K562 (cell line): ENCODE data around the gene NELFE. TPM values are rescaled to one million over a fixed set of nuclear protein-coding genes. Genes with fewer than 3 reads are reported as not detected.
A peak's percentile ranks its signal among the peaks of the same experiment; 100 is the strongest.

Source experiments
- ASH1L ChIP-seq: fragments of 450-650 bp; IDR thresholded peaks from 2 replicates; pipeline ENCODE4 v1.6.1; 2018; ENCODE audit warnings: borderline replicate concordance, mild to moderate bottlenecking, low read depth; ENCODE audit not compliant: partially characterized antibody
- CTCFL ChIP-seq: IDR thresholded peaks from 2 replicates; pipeline ENCODE4 v1.6.1; 2011; ENCODE audit warnings: borderline replicate concordance, low read depth, mild to moderate bottlenecking, moderate library complexity, low read length; ENCODE audit not compliant: insufficient read depth, poor library complexity, severe bottlenecking
- GMEB1 ChIP-seq: fragments of 250-450 bp; sonication (Bioruptor Pico); IDR thresholded peaks from 2 replicates; pipeline ENCODE4 v1.4.0; 2020; ENCODE audit warnings: mild to moderate bottlenecking
- HMGXB4 ChIP-seq: sonication (generic); formaldehyde crosslinking; IDR thresholded peaks from 2 replicates; pipeline ENCODE4 v1.8.1; 2023; ENCODE audit warnings: mild to moderate bottlenecking, missing genetic modification reagents
- LCOR ChIP-seq: sonication (generic); formaldehyde crosslinking; IDR thresholded peaks from 2 replicates; pipeline ENCODE4 v1.8.0; 2022; ENCODE audit warnings: mild to moderate bottlenecking, missing genetic modification reagents
- MEF2A ChIP-seq: IDR thresholded peaks from 2 replicates; pipeline ENCODE4 v1.6.1; 2011; ENCODE audit warnings: low read depth, mild to moderate bottlenecking, low read length, moderate library complexity; ENCODE audit not compliant: control insufficient read depth
- PHF20 ChIP-seq: fragments of 450-650 bp; IDR thresholded peaks from 2 replicates; pipeline ENCODE4 v1.6.1; 2018; ENCODE audit not compliant: partially characterized antibody
- SNIP1 ChIP-seq: fragments of 450-650 bp; IDR thresholded peaks from 2 replicates; pipeline ENCODE4 v1.7.1; 2017; ENCODE audit warnings: low read depth, mild to moderate bottlenecking
- SP1 ChIP-seq: sonication (generic); formaldehyde crosslinking; IDR thresholded peaks from 2 replicates; pipeline ENCODE4 v1.8.1; 2022; ENCODE audit warnings: mild to moderate bottlenecking, missing genetic modification reagents
- TAL1 ChIP-seq: fragments of 450-650 bp; IDR thresholded peaks from 2 replicates; pipeline ENCODE4 v1.6.1; 2016; ENCODE audit warnings: mild to moderate bottlenecking
- ZBTB34 ChIP-seq: fragments of 250-450 bp; sonication (Bioruptor Pico); IDR thresholded peaks from 2 replicates; pipeline ENCODE4 v1.8.0; 2021; ENCODE audit warnings: mild to moderate bottlenecking, moderate library complexity
- ZBTB9 ChIP-seq: fragments of 450-650 bp; formaldehyde crosslinking; IDR thresholded peaks from 2 replicates; pipeline ENCODE4 v1.4.0; 2020; ENCODE audit warnings: mild to moderate bottlenecking, moderate library complexity
- ZNF217 ChIP-seq: sonication (generic); formaldehyde crosslinking; IDR thresholded peaks from 2 replicates; pipeline ENCODE4 v1.8.0; 2022; ENCODE audit warnings: mild to moderate bottlenecking, missing genetic modification reagents
- ZNF436 ChIP-seq: fragments of 250-450, 450-650 bp; sonication (Bioruptor Pico); formaldehyde crosslinking; IDR thresholded peaks from 2 replicates; pipeline ENCODE4 v1.7.0; 2020; ENCODE audit warnings: mild to moderate bottlenecking
- ZNF507 ChIP-seq: conservative IDR thresholded peaks from 2 replicates; pipeline ENCODE4 v1.6.1; 2017; ENCODE audit warnings: missing genetic modification characterization, missing compliant biosample characterization
- ZNF655 ChIP-seq: fragments of 250-450 bp; sonication (Bioruptor Pico); IDR thresholded peaks from 2 replicates; pipeline ENCODE4 v1.5.0; 2021
- ZSCAN32 ChIP-seq: fragments of 450-650 bp; formaldehyde crosslinking; IDR thresholded peaks from 2 replicates; pipeline ENCODE4 v1.4.0; 2020; ENCODE audit warnings: mild to moderate bottlenecking, moderate library complexity
- polyA plus RNA-seq, 8 experiments: library from polyadenylated mRNA; depleted of rRNA in 4 of 8; stranded (reverse) in 5 of 8; unstranded in 3 of 8; fragments of >200 nt; fragmentation: Nextera tagmentation in 2 of 8; fragmentation: Illumina TruSeq in 1 of 8; extraction: Ambion mirVana in 2 of 8; extraction: Trizol in 1 of 8; gene quantifications; 2 replicates each; pipeline versions ENCODE4 v1.2.1 to v1.2.3, GENCODE V29; 2011 to 2014; ENCODE audit warnings: inconsistent platforms in 1 of 8, missing spikeins in 1 of 8
- total RNA-seq, 7 experiments: library from RNA; depleted of rRNA in 6 of 7; stranded (reverse); fragments of >200 nt in 6 of 7; fragmentation: Illumina TruSeq in 2 of 7; extraction: Trizol in 2 of 7; gene quantifications; 2 replicates each; pipeline versions ENCODE4 v1.2.1 to v1.2.3, GENCODE V29; 2011 to 2021; ENCODE audit warnings: low replicate concordance in 1 of 7

The NELFE gene
- total and polyA plus RNA-seq, 9 of the 15 experiments (the other 6 are each of a cell fraction or from before 2014, with no cell fraction given), result 15.2 to 157 (median 91.5) TPM

DNA sequence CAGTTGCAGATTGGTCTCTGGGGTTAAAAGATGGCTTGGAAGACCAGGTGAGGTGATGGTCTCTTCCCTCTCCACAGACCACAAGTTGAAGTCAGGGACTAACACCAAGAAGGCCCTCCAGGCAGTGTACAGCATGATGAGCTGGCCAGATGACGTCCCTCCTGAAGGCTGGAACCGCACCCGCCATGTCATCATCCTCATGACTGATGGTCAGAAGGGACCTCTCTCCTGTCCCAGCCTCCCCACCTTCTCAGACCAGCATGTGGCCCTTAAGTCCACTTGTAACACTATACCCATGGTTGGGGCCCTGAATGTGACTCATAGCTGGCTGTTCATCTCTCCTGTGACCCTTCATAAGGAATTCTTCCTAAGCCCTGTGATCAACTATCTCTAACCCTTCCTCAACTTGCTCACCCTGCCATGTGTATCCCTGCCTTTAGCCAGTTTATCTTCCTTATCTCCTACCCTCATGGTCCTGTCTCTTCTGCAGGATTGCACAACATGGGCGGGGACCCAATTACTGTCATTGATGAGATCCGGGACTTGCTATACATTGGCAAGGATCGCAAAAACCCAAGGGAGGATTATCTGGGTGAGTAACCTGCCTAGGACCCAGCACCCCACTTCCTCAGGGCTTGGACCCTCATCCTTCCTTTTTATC, 9.9 kb downstream of the NELFE start (continued):
- TF ChIP-seq ZBTB34 (CRISPR knock-in tag) (no peak), ZNF655 (CRISPR knock-in tag) (no peak), SP1 (peak; percentile 85), HMGXB4 (CRISPR knock-in tag) (no peak), LCOR (peak; percentile 83), ASH1L (no peak), GMEB1 (CRISPR knock-in tag) (no peak), TAL1 (peak; percentile 52), SNIP1 (no peak), ZBTB9 (CRISPR knock-in tag) (no peak), ZNF507 (tag) (no peak), ZSCAN32 (CRISPR knock-in tag) (no peak), PHF20 (peak; percentile 5), MEF2A (no peak), CTCFL (no peak), ZNF217 (no peak), ZNF436 (CRISPR knock-in tag) (no peak)
